HFF-Myc (cell line): ENCODE measurements around the gene DAO.

Source experiments
- DNase-seq: peaks from one replicate; pipeline ENCODE4 v3.0.0-alpha.2; 2011; ENCODE audit warnings: low read depth; ENCODE audit errors: extremely low read depth
- H3K4me3 ChIP-seq: replicated peaks from 2 replicates; pipeline ENCODE4 v1.5.1; 2011; ENCODE audit warnings: low read depth, mild to moderate bottlenecking, control low read depth, low read length
- CTCF ChIP-seq: IDR thresholded peaks from 2 replicates; pipeline ENCODE4 v1.5.1; 2012; ENCODE audit warnings: mild to moderate bottlenecking, low read depth, low read length, control low read depth; ENCODE audit errors: missing control alignments

Gene DAO

GRCh38 chr12:108907839-108908351 lies 28.0 kb downstream of the DAO start:
- DNase-seq = no peak
- H3K4me3 ChIP-seq = no peak overlapping the region
- no peak for TF ChIP-seq CTCF

- no peak overlapping the region for H3K4me3 ChIP-seq
- TF ChIP-seq CTCF = no peak
- no peak for DNase-seq
These were observed 30.4 kb downstream of the DAO start for GRCh38 chr12:108910336-108910735.

- no peak overlapping the region for H3K4me3 ChIP-seq
- no peak for TF ChIP-seq CTCF
These were observed 32.0 kb downstream of the DAO start for GRCh38 chr12:108911915-108912314.

GRCh38 chr12:108912361-108912760 lies 32.5 kb downstream of the DAO start:
- no peak for TF ChIP-seq CTCF
- no peak overlapping the region for H3K4me3 ChIP-seq
- no peak for DNase-seq

More at GRCh38 chr12:108911915-108912314, 32.0 kb downstream of the DAO start:
- DNase-seq = no peak

GRCh38 chr12:108914121-108914531 lies 34.2 kb downstream of the DAO start:
- no peak for DNase-seq
- no peak overlapping the region for H3K4me3 ChIP-seq
- no peak for TF ChIP-seq CTCF

- no peak for DNase-seq
- no peak for TF ChIP-seq CTCF
- no peak overlapping the region for H3K4me3 ChIP-seq
These were observed 35.8 kb downstream of the DAO start for GRCh38 chr12:108915632-108916133.

GRCh38 chr12:108916336-108916735 lies 36.4 kb downstream of the DAO start:
- TF ChIP-seq CTCF = no peak
- H3K4me3 ChIP-seq = no peak overlapping the region
- no peak for DNase-seq
